Nephron progenitor cell (in vitro differentiated cells): Measurements from ENCODE around the gene PNPLA7.

Experiments used
- DNase-seq: peaks from one replicate; pipeline ENCODE4 v3.0.0; 2021
- H3K27ac Mint-ChIP-seq: 2 replicates; pipeline ENCODE4 v1.8.0; 2021; ENCODE audit warnings: mild to moderate bottlenecking, moderate library complexity, mixed read lengths
- H3K27me3 Mint-ChIP-seq: 2 replicates; pipeline ENCODE4 v1.8.0; 2021; ENCODE audit warnings: mild to moderate bottlenecking, low read depth, mixed read lengths; ENCODE audit not compliant: poor library complexity
- H3K36me3 Mint-ChIP-seq: 2 replicates; pipeline ENCODE4 v1.8.0; 2021; ENCODE audit warnings: low read depth, mixed read lengths
- H3K4me1 Mint-ChIP-seq: 2 replicates; pipeline ENCODE4 v1.8.0; 2021; ENCODE audit warnings: mixed read lengths
- H3K4me3 Mint-ChIP-seq: 2 replicates; pipeline ENCODE4 v1.8.0; 2021; ENCODE audit warnings: mild to moderate bottlenecking, moderate library complexity, mixed read lengths
- H3K9me3 Mint-ChIP-seq: 2 replicates; pipeline ENCODE4 v1.8.0; 2021; ENCODE audit warnings: mild to moderate bottlenecking, moderate library complexity, mixed read lengths
- TF ChIP-seq, protein P1 (sequence below): fragments of 200-600 bp; sonication (generic); IDR thresholded peaks from 2 replicates; pipeline ENCODE4 v1.5.0; 2021; ENCODE audit warnings: antibody characterized with exemption

The PNPLA7 gene

DNA sequence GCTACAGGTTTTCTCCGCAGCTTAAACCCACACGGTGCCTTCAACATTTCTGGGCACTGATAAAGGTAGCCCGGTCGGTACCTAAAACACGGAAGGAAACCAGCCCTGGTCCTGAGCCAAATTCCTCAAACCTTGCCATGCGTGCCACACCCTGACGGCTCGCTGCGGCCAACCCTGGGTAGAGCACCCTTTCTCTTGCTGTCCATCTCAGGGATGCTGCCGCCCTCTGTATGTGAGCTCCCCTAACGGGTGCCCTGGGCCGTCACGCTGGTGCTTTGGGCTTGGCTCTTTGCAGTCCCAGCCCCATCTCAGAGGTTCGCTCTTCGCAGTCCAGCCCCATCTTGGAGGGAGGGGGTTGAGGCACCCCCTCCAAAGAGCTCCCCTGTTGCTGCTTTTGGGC, 43.9 kb downstream of the PNPLA7 start:
- H3K4me1 Mint-ChIP-seq: no peaks in the 10 kb centered on the region

DNA sequence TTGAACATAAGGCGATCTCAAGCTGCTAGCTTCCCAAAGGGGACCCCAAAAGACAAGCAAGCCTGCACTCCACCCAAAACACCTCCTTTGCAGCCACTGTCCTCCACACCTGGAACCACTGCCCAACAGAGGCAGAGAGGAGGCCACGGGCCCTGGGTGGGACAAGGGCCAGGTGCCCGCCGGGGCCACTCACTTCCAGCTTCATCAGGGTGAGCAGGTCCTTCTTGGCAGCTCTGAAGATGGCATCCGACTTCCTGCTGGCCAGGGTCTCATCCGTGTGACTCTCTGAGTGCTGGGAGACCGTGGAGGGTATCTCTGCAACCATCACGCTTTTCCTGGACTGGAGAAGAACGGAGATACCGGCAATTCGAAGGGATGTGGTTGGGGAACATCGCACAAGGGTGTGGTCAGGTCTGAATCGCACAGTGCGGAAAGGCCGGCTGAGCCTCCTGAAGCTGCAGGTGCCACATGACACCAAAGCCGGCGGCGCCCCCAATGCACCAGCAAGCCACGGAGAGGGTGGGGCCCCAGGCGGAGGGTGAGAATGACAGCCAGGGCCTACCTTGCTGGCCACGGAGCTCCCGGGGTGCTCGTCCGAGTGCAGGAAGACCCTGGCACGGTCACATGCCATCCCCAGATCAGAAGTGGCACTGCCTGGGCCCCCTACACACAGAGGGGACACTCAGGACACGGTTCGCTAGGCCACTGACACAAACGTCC, 44.6 kb downstream of the PNPLA7 start:
- no peak overlapping the region for H3K4me3 Mint-ChIP-seq
- no peaks in the 10 kb centered on the region for H3K4me1 Mint-ChIP-seq
- no peak for DNase-seq
- TF ChIP-seq, protein P1, sequence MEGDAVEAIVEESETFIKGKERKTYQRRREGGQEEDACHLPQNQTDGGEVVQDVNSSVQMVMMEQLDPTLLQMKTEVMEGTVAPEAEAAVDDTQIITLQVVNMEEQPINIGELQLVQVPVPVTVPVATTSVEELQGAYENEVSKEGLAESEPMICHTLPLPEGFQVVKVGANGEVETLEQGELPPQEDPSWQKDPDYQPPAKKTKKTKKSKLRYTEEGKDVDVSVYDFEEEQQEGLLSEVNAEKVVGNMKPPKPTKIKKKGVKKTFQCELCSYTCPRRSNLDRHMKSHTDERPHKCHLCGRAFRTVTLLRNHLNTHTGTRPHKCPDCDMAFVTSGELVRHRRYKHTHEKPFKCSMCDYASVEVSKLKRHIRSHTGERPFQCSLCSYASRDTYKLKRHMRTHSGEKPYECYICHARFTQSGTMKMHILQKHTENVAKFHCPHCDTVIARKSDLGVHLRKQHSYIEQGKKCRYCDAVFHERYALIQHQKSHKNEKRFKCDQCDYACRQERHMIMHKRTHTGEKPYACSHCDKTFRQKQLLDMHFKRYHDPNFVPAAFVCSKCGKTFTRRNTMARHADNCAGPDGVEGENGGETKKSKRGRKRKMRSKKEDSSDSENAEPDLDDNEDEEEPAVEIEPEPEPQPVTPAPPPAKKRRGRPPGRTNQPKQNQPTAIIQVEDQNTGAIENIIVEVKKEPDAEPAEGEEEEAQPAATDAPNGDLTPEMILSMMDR: no peak
- peaks cover 50% of the 10 kb centered on the region for H3K9me3 Mint-ChIP-seq
- peaks cover 24% of the 10 kb centered on the region for H3K36me3 Mint-ChIP-seq
- H3K27me3 Mint-ChIP-seq: peaks cover 32% of the 10 kb centered on the region
- H3K27ac Mint-ChIP-seq: no peak overlapping the region

More for the DNA sequence above, 43.9 kb downstream of the PNPLA7 start:
- Mint-ChIP-seq H3K27me3 (peaks cover 32% of the 10 kb centered on the region), H3K4me3 (no peak overlapping the region), H3K27ac (no peak overlapping the region), H3K36me3 (peaks cover 24% of the 10 kb centered on the region), H3K9me3 (peaks cover 53% of the 10 kb centered on the region)
- DNase-seq: no peak
- TF ChIP-seq, protein P1: no peak

DNA sequence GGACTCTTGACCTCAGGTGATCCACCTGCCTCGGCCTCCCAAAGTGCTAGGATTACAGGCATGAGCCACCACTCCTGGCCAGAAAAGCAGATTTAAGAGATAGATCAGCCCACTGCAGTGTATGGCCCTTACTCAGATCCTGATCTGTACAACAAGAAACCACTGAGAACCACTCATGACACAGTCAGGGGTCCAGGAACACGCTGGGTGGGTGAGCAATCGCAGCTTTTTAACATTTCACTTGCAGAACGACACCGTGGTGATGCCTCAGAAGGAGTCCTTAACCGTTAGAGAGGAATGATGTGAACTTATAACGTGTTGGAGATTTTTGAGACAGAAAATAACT, 45.8 kb downstream of the PNPLA7 start:
- Mint-ChIP-seq H3K4me3 (no peak overlapping the region), H3K27me3 (peaks cover 32% of the 10 kb centered on the region), H3K4me1 (no peaks in the 10 kb centered on the region), H3K36me3 (peaks cover 22% of the 10 kb centered on the region), H3K27ac (no peak overlapping the region), H3K9me3 (peaks cover 44% of the 10 kb centered on the region)
- DNase-seq: no peak
- TF ChIP-seq, protein P1: no peak

DNA sequence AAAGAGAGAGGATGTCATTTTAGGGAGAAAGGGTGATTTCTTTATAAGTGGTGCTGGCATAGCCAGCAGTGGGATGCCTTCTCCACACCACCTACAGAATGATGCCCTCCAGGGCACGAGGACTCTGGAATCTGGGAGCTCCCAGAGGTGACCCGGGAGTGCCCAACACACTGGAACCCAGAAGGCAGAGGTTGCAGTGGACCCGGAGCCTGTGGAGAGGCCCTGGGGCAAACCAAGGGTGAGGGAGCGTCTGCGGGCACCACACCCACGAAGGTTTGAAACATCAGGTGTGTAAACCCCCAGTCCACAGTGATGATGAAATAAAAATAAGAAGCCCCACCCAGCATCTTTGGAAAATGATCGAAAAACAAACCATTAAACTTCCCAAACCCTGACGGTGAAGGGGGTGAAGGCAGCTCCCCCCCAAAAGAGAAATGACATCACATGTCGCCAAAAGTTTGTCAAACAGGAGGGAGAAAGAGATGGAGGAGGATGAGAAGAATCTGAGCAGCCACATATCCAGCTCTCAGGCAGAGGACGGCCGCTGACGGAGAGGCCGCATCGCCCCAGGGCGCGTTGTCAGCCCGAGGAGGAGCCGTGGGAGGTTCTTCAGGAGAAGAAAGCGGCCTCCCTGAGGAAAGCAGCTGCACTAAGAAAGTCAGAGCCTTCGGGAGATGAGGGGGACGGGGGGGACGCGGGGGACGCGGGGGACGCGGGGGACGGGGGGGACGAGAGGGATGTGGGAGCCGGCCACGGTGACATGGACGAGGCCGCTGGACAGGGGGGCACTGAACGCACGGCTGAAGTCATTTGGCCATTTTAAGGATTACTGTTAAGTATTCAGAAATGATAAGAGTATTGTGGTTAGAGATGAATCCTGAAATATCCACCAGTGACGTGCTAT, 47.9 kb downstream of the PNPLA7 start:
- TF ChIP-seq, protein P1: no peak
- H3K27me3 Mint-ChIP-seq: peaks cover 29% of the 10 kb centered on the region

DNA sequence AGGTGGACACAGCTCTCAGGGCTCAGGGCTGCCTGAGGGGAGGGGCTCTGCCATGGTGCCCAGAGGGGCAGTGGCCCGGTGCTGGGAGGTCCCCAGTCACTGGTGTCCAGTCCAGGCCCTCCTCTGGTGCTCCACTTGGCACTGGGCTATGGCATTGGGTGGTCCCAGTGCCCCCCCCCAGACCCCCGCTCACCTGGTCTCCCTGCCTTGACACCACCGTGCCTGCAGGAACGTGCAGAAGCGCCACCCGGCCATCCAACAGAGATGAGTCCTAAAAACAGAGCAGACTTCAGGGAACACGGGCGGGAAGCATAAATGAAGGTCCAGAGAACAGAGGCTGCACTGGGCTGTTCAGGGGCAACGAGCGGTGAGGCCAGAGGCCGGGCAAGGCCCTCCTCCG, 48.7 kb downstream of the PNPLA7 start:
- no peak for DNase-seq
- Mint-ChIP-seq H3K9me3 (peaks cover 40% of the 10 kb centered on the region), H3K36me3 (peaks cover 19% of the 10 kb centered on the region), H3K4me1 (no peaks in the 10 kb centered on the region), H3K4me3 (no peak overlapping the region), H3K27me3 (peaks cover 26% of the 10 kb centered on the region), H3K27ac (peak overlapping the region; percentile 95)
- TF ChIP-seq, protein P1: no peak

More for the DNA sequence above, 47.9 kb downstream of the PNPLA7 start:
- peaks cover 19% of the 10 kb centered on the region for H3K36me3 Mint-ChIP-seq
- DNase-seq: no peak
- H3K4me3 Mint-ChIP-seq: no peak overlapping the region
- peaks cover 43% of the 10 kb centered on the region for H3K9me3 Mint-ChIP-seq
- H3K27ac Mint-ChIP-seq: peak overlapping the region; percentile 95
- H3K4me1 Mint-ChIP-seq: no peaks in the 10 kb centered on the region
